Subcutaneous adipose tissue (tissue), 4 donors: ENCODE data around the gene LGI4. TPM values are rescaled to one million over a fixed set of nuclear protein-coding genes. Genes with fewer than 3 reads are reported as not detected.

Experiments used
- total RNA-seq, 4 donors: library from RNA; depleted of rRNA; stranded (reverse); fragments of >200 nt; gene quantifications; one replicate each; pipeline ENCODE4 v1.1.0, GENCODE V29; 2016
- TF ChIP-seq, protein P1 (sequence below): fragments of 450-650 bp; IDR thresholded peaks from one replicate; pipeline ENCODE4 v1.5.1; 2016; ENCODE audit warnings: low read depth, mild to moderate bottlenecking, control low read depth, antibody characterized with exemption, moderate library complexity

LGI4 gene
- total RNA-seq, 4 donors from 2014 or later: 11.6 to 34.1 (median 21.3) TPM

DNA sequence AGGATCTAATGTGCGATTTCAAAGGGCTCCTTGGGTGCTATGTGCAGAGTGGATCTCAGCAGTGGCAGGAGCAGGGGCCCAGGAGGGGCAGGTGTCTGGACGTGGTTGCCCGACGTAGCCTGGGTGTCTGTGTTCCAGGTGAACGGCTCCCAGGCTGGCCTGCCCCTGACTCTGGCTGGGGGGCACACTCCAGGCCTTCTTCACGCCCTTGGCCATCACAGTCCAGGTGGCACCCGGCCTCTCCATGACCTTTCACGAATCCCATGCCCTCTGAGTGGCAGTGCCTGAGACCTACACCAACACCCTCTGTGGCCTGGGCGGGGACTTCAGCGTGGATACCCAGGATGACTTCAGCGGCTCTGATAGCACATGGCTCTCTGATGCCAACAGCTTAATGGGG is 30.5 kb downstream of the LGI4 start:
- TF ChIP-seq, protein P1, sequence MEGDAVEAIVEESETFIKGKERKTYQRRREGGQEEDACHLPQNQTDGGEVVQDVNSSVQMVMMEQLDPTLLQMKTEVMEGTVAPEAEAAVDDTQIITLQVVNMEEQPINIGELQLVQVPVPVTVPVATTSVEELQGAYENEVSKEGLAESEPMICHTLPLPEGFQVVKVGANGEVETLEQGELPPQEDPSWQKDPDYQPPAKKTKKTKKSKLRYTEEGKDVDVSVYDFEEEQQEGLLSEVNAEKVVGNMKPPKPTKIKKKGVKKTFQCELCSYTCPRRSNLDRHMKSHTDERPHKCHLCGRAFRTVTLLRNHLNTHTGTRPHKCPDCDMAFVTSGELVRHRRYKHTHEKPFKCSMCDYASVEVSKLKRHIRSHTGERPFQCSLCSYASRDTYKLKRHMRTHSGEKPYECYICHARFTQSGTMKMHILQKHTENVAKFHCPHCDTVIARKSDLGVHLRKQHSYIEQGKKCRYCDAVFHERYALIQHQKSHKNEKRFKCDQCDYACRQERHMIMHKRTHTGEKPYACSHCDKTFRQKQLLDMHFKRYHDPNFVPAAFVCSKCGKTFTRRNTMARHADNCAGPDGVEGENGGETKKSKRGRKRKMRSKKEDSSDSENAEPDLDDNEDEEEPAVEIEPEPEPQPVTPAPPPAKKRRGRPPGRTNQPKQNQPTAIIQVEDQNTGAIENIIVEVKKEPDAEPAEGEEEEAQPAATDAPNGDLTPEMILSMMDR: no peak

GRCh38 chr19:35100588-35101533 is 34.0 kb downstream of the LGI4 start:
- TF ChIP-seq, protein P1: no peak

- TF ChIP-seq, protein P1: no peak
These were observed 35.0 kb downstream of the LGI4 start for GRCh38 chr19:35099897-35100275.

DNA sequence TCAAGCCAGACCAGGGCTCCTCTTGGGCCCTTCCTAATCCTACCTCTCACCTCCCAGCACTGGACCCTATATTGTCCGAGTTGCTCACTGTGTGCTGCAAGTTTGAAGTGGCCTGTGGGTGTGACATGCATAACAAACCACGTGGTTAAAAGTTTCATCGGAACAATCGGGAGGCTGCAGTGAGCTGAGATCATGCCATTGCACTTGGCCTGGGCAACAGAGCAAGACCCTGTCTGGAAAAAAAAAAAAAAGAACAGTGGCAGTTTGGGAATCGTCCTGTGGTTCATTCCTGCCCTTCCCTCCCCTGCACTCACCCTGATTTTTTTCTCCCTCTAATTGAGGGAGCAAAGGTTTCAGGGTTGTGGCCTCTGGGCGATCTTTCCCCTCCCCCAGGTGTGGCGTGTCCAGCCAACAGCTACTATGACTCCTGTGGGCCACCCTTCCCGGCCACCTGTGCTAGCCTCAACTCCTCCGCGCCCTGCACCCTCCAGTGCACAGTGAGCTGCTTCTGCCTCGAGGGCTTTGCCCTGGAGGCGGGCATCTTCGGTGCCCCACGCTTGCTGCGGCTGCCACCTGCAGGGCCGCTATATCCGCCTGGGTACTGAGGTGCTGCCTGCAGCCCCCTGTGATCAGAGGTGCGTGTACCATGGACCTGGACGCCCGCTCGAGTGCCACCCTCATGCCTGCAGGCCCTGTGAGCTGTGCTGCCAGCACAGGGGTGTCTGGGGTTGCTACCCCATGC is 35.5 kb downstream of the LGI4 start:
- TF ChIP-seq, protein P1: no peak

- TF ChIP-seq, protein P1: no peak
These were observed 36.3 kb downstream of the LGI4 start for GRCh38 chr19:35098413-35099049.

DNA sequence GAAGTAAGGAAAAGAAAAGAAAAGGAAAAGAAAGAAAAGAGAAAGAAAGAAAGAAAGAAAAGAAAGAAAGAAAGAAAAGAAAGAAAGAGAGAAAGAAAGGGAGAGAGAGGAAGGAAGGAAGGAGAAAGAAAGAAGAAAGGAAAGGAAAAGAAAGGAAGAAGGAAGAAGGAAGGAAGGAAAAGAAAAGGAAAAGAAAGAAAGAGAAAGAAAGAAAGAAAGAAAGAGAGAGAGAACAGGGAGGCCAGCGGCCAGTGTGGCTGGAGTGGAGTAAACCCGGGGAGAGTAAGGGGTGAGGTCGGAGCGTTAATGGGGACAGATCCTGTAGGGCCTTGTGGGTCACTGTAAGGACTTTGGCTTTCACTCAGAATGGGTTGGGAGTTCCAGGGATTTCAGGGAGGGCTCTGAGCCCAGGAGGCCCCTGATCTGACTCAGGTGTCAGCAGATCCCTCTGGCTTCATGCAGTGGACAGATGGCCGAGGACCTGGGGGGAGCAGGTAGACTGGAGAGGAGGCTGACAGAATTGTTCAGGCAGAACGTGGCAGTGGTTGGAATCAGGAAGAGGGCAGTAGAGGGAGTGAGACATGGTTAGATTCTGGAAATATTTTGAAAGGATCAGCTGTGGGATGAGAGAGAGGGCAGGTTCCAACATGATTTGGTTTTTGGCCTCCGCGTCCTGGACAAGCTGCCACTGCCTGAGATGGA is 39.0 kb downstream of the LGI4 start:
- TF ChIP-seq, protein P1: no peak
